ENCODE results near the gene OSMR.

- TF ChIP-seq, protein P1, sequence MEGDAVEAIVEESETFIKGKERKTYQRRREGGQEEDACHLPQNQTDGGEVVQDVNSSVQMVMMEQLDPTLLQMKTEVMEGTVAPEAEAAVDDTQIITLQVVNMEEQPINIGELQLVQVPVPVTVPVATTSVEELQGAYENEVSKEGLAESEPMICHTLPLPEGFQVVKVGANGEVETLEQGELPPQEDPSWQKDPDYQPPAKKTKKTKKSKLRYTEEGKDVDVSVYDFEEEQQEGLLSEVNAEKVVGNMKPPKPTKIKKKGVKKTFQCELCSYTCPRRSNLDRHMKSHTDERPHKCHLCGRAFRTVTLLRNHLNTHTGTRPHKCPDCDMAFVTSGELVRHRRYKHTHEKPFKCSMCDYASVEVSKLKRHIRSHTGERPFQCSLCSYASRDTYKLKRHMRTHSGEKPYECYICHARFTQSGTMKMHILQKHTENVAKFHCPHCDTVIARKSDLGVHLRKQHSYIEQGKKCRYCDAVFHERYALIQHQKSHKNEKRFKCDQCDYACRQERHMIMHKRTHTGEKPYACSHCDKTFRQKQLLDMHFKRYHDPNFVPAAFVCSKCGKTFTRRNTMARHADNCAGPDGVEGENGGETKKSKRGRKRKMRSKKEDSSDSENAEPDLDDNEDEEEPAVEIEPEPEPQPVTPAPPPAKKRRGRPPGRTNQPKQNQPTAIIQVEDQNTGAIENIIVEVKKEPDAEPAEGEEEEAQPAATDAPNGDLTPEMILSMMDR (CRISPR knock-in tag; IDR thresholded peaks at IDR 0.05) = no peak
- TF ChIP-seq DNMT3B (CRISPR knock-in tag; conservative IDR thresholded peaks at IDR 0.05) = no peak
- TF ChIP-seq CREM (IDR thresholded peaks at IDR 0.05) = no peak
- no peak for TF ChIP-seq CREM (CRISPR knock-in tag; IDR thresholded peaks at IDR 0.05)
- TF ChIP-seq, protein P2, sequence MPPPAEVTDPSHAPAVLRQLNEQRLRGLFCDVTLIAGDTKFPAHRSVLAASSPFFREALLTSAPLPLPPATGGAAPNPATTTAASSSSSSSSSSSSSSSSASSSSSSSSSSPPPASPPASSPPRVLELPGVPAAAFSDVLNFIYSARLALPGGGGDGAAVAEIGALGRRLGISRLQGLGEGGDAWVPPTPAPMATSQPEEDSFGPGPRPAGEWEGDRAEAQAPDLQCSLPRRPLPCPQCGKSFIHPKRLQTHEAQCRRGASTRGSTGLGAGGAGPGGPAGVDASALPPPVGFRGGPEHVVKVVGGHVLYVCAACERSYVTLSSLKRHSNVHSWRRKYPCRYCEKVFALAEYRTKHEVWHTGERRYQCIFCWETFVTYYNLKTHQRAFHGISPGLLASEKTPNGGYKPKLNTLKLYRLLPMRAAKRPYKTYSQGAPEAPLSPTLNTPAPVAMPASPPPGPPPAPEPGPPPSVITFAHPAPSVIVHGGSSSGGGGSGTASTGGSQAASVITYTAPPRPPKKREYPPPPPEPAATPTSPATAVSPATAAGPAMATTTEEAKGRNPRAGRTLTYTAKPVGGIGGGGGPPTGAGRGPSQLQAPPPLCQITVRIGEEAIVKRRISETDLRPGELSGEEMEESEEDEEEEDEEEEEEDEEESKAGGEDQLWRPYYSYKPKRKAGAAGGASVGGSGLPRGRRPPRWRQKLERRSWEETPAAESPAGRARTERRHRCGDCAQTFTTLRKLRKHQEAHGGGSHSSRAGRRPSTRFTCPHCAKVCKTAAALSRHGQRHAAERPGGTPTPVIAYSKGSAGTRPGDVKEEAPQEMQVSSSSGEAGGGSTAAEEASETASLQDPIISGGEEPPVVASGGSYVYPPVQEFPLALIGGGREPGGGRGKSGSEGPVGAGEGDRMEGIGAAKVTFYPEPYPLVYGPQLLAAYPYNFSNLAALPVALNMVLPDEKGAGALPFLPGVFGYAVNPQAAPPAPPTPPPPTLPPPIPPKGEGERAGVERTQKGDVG (CRISPR knock-in tag; IDR thresholded peaks at IDR 0.05; ENCODE audit: borderline replicate concordance) = no peak
Observed at GRCh38 chr5:38799556-38800377, 46.0 kb upstream of the OSMR start.
